Fibroblast of the aortic adventitia (primary cell): ENCODE data around the gene MIB2. TPM values are rescaled to one million over a fixed set of nuclear protein-coding genes. Genes with fewer than 3 reads are reported as not detected.

Experiments used
- DNase-seq: peaks from one replicate; pipeline ENCODE4 v3.0.0-alpha.2; 2010; ENCODE audit warnings: low read depth
- H3K4me3 ChIP-seq: 2 replicates; pipeline ENCODE4 v1.5.1; 2011; ENCODE audit warnings: low read depth, mild to moderate bottlenecking, control low read depth, low read length, moderate library complexity
- total RNA-seq: library from RNA; depleted of rRNA; stranded (reverse); fragments of >200 nt; gene quantifications from 2 replicates; pipeline ENCODE4 v1.2.3, GENCODE V29; 2012; ENCODE audit warnings: low replicate concordance
- TF ChIP-seq, protein P1 (sequence below): IDR thresholded peaks from 2 replicates; pipeline ENCODE4 v1.5.1; 2011; ENCODE audit warnings: mild to moderate bottlenecking, low read length, control low read depth, inconsistent platforms; ENCODE audit not compliant: insufficient read depth

MIB2 gene
- total RNA-seq, 1 donor, result 37.7 TPM

DNA sequence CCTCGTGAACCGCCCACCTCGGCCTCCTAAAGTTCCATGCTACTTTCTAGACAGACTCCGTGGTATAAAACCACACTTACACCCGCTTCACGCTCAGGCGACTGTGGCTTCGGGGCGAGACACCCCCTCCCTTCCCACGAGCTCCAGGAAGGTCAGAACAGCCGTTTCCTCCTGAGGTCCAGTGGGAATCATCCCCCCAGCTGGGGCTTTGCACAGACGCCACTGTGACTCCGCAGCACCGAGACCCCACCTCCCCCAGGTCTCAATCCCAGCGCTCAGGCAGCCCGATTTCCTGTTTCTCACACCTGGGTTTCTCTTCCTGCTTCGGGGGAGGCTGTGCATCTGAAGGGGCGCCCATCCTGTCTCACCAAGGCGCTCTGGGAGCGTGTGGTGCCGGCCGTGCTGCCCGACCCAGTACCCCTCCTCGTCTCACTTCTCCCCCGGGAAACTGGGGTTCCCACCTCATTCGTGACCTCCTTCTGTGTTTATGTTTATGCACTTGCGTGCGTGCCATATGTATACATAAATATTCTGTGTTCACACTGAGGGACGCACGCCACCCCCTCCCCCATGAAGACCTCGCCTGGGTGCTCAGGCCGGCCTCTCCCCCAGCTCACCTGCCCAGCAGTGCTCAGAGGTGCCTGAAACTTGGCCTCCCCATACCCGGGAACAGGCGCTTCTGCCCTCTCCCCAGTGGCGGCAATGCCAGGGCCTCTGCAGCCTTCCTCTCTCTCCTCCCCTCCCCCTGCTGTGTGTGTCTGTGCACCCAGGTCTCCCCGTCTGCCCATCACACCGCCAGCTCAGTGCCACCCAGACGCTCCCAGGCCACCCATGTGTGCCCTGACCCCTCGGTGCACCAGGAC is 62.6 kb downstream of the MIB2 start:
- DNase-seq, result no peak
- TF ChIP-seq, protein P1, sequence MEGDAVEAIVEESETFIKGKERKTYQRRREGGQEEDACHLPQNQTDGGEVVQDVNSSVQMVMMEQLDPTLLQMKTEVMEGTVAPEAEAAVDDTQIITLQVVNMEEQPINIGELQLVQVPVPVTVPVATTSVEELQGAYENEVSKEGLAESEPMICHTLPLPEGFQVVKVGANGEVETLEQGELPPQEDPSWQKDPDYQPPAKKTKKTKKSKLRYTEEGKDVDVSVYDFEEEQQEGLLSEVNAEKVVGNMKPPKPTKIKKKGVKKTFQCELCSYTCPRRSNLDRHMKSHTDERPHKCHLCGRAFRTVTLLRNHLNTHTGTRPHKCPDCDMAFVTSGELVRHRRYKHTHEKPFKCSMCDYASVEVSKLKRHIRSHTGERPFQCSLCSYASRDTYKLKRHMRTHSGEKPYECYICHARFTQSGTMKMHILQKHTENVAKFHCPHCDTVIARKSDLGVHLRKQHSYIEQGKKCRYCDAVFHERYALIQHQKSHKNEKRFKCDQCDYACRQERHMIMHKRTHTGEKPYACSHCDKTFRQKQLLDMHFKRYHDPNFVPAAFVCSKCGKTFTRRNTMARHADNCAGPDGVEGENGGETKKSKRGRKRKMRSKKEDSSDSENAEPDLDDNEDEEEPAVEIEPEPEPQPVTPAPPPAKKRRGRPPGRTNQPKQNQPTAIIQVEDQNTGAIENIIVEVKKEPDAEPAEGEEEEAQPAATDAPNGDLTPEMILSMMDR, result no peak
- H3K4me3 ChIP-seq, result no peak overlapping the region

GRCh38 chr1:1678581-1679380 is 63.5 kb downstream of the MIB2 start:
- no peak for DNase-seq
- H3K4me3 ChIP-seq, result no peak overlapping the region
- TF ChIP-seq, protein P1, result peak; percentile 32

Other genes starting within 250 kb of the MIB2 start
- 71.1 and 82.0 TPM in 2 replicates for gene AURKAIP1, start 240.3 kb upstream of the MIB2 start, total RNA-seq
- 102 and 133 TPM in 2 replicates for gene CCNL2, start 216.2 kb upstream of the MIB2 start, total RNA-seq
- gene MRPL20, start 208.2 kb upstream of the MIB2 start, total RNA-seq, result 104 and 123 TPM in 2 replicates
- gene ANKRD65, start 194.2 kb upstream of the MIB2 start, total RNA-seq, result 1.7 and 2.4 TPM in 2 replicates
- 1.8 and 2.9 TPM in 2 replicates for gene VWA1, start 179.8 kb upstream of the MIB2 start, total RNA-seq
- under 0.01 TPM in 1 of 2 replicates, not detected in the other for gene ATAD3C, start 165.8 kb upstream of the MIB2 start, total RNA-seq
- 5.2 and 15.7 TPM in 2 replicates for gene ATAD3B, start 143.7 kb upstream of the MIB2 start, total RNA-seq
- gene ATAD3A, start 103.3 kb upstream of the MIB2 start, total RNA-seq, result 28.0 and 35.6 TPM in 2 replicates
- 0.82 and 3.6 TPM in 2 replicates for gene TMEM240, start 74.9 kb upstream of the MIB2 start, total RNA-seq
- 42.8 and 78.2 TPM in 2 replicates for gene SSU72, start 40.6 kb upstream of the MIB2 start, total RNA-seq
- gene FNDC10, start 15.4 kb upstream of the MIB2 start, total RNA-seq, result 4.5 and 5.9 TPM in 2 replicates
- gene MMP23B, start 16.7 kb downstream of the MIB2 start, total RNA-seq, result 13.5 and 35.2 TPM in 2 replicates
- gene CDK11B, start 43.5 kb downstream of the MIB2 start, total RNA-seq, result 10.5 and 21.6 TPM in 2 replicates
- 37.6 and 54.8 TPM in 2 replicates for gene SLC35E2B, start 77.3 kb downstream of the MIB2 start, total RNA-seq
- 9.8 and 26.5 TPM in 2 replicates for gene CDK11A, start 108.9 kb downstream of the MIB2 start, total RNA-seq
- gene NADK, start 163.0 kb downstream of the MIB2 start, total RNA-seq, result 38.6 and 45.6 TPM in 2 replicates